ENCODE data around the gene TAF1C. TPM values are rescaled to one million over a fixed set of nuclear protein-coding genes. Genes with fewer than 3 reads are reported as not detected.

Gene TAF1C
- total and polyA plus RNA-seq, 10 of the 15 experiments (the other 5 are each of a cell fraction or from before 2014, with no cell fraction given) = 0.98 to 40.1 (median 15.4) TPM

- H3K9me3 ChIP-seq (replicated peaks; ENCODE audit: control insufficient read depth, insufficient read depth, low read length) = no peaks in the 10 kb centered on the region
- no peak for DNase-seq (ENCODE audit: low read depth, low spot score)
- no peak overlapping the region for H3K4me3 ChIP-seq
- no peaks in the 10 kb centered on the region for H3K79me2 ChIP-seq (ENCODE audit: control insufficient read depth, insufficient read depth, low read length)
- intact Hi-C loops (cut with micrococcal nuclease; ENCODE audit: unreplicated experiment) (no loop called here), in situ Hi-C loops (cut with MboI) (no loop called here)
- H3K36me3 ChIP-seq (ENCODE audit: control insufficient read depth in 2 of 2, insufficient read depth in 2 of 2, low read length in 1 of 2) = no peaks in the 10 kb centered on the region
- no peak for FAIRE-seq
- no peak overlapping the region for H3K4me2 ChIP-seq (ENCODE audit: control insufficient read depth, insufficient read depth)
- no peak overlapping the region for H3K9ac ChIP-seq (ENCODE audit: control insufficient read depth, insufficient read depth, low read length)
- ChIA-PET RAD21 (ENCODE audit: unreplicated experiment) (no interaction called here), CTCF (no interaction called here), SMC1A (ENCODE audit: uncharacterized antibody, unreplicated experiment) (no interaction called here), POLR2A (no interaction called here)
- no peak overlapping the region for H2AFZ ChIP-seq (ENCODE audit: control insufficient read depth, low read depth, low read length)
- TF ChIP-seq PAX8 (IDR thresholded peaks at IDR 0.05) (no peak), NFYA (IDR thresholded peaks at IDR 0.05; ENCODE audit: borderline replicate concordance, low read depth, low read length) (no peak), RUNX3 (IDR thresholded peaks at IDR 0.05; ENCODE audit: low read length) (no peak), TCF3 (IDR thresholded peaks at IDR 0.05; ENCODE audit: borderline replicate concordance, insufficient read depth, low read depth, low read length) (no peak), BHLHE40 (IDR thresholded peaks at IDR 0.05; ENCODE audit: borderline replicate concordance in 1 of 2, low read depth in 2 of 2, low read length in 1 of 2) (no peak), CBX5 (IDR thresholded peaks at IDR 0.05; ENCODE audit: low read depth) (no peak), KAT2A (conservative IDR thresholded peaks at IDR 0.05; ENCODE audit: control insufficient read depth, low read depth, low read length) (no peak), RELA (IDR thresholded peaks at IDR 0.05; ENCODE audit: borderline replicate concordance, partially characterized antibody) (no peak), CHD4 (IDR thresholded peaks at IDR 0.05) (no peak), ATF7 (IDR thresholded peaks at IDR 0.05; ENCODE audit: low read depth) (no peak), SREBF2 (IDR thresholded peaks at IDR 0.05; ENCODE audit: low read length) (no peak)
- 44% methylated on average over 5 of the region's 5 CpGs for WGBS (ENCODE audit: insufficient coverage, insufficient replicate concordance, low lambda C conversion rate, missing lambda C conversion rate)
- no peak overlapping the region for H3K27ac ChIP-seq (ENCODE audit: control insufficient read depth, insufficient read depth)
- H3K27me3 ChIP-seq (replicated peaks in 1 of 2; ENCODE audit: control insufficient read depth in 2 of 2, insufficient read depth in 2 of 2, low read length in 1 of 2) = no peaks in the 10 kb centered on the region; a peak in 1 of 4 replicates
- no peaks in the 10 kb centered on the region for H4K20me1 ChIP-seq (ENCODE audit: control insufficient read depth, insufficient read depth)
- no peaks in the 10 kb centered on the region for H3K4me1 ChIP-seq (ENCODE audit: control insufficient read depth, insufficient read depth, low read length)
- BruUV-seq (replicated peaks) = no TSS peak
- no peak for ATAC-seq
Observed at GRCh38 chr16:84215531-84215930, 28.7 kb upstream of the TAF1C start.
